UCSD-AML1 (cell line): Measurements from ENCODE around the gene PPFIA2.
"Not testable (repeated sequence)": the region's sequence is repeated elsewhere in the genome, so short reads cannot be mapped to it uniquely, and the experiment has no call there.

Source experiments
- DNase-seq: peaks from one replicate; lab custom pipeline; 2025; ENCODE audit not compliant: unreplicated experiment; lab: John Stamatoyannopoulos, UW

Gene PPFIA2

DNA sequence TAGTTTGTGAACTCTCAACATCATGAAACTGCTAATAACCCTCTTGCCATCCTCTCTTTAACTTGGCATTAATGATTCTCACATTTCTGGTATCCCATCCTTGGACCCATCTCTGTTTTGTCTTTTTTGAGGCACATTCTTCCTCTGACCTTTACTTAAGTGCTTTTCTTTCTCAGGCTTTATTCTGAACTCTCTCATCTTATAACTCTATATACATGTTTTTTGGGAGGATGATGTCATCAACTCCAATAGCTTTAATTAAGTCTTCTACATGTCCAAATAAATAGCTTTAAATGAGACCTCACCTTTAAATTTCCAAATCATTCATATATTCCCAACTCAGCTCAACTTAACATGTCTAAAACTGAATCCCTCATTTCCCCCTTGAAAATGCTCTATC is 88.4 kb downstream of the PPFIA2 start:
- DNase-seq, result no peak

- DNase-seq, result no peak
Observed at GRCh38 chr12:81668475-81668874, 90.7 kb downstream of the PPFIA2 start.

DNA sequence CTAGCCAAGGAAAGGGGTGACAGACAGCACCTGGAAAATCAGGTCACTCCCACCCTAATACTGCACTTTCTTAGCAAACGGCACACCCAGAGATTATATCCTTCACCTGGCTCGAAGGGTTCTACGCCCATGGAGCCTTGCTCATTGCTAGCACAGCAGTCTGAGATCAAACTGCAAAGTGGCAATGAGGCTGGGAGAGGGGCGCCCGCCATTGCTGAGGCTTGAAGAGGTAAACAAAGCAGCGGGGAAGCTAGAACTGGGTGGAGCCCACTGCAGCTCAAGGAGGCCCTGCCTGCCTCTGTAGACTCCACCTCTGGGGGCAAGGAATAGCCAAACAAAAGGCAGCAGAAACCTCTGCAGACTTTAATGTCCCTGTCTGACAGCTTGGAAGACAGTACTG is 99.8 kb downstream of the PPFIA2 start:
- not testable (repeated sequence) for DNase-seq

GRCh38 chr12:81644503-81644902 is 114.6 kb downstream of the PPFIA2 start:
- no peak for DNase-seq

GRCh38 chr12:81639196-81639595 is 120.0 kb downstream of the PPFIA2 start:
- no peak for DNase-seq

DNA sequence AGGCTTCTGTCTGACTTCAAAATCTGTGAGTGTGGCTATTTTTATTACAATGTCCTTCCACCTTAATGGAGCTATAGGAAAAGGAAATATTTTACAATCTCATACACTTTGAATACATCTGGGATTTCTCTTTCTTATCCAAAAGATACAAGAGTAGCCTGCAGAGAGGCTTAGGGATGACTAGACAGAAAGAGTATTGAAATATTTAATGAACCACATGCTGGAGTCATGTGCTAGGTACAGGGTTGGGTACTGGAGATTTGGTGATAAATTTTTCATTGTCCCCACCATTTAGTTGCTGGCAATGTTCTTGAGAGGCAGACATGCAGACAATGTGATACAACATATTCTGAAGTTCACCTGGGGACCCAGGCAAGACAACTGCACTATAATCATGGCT is 126.0 kb downstream of the PPFIA2 start:
- no peak for DNase-seq

DNA sequence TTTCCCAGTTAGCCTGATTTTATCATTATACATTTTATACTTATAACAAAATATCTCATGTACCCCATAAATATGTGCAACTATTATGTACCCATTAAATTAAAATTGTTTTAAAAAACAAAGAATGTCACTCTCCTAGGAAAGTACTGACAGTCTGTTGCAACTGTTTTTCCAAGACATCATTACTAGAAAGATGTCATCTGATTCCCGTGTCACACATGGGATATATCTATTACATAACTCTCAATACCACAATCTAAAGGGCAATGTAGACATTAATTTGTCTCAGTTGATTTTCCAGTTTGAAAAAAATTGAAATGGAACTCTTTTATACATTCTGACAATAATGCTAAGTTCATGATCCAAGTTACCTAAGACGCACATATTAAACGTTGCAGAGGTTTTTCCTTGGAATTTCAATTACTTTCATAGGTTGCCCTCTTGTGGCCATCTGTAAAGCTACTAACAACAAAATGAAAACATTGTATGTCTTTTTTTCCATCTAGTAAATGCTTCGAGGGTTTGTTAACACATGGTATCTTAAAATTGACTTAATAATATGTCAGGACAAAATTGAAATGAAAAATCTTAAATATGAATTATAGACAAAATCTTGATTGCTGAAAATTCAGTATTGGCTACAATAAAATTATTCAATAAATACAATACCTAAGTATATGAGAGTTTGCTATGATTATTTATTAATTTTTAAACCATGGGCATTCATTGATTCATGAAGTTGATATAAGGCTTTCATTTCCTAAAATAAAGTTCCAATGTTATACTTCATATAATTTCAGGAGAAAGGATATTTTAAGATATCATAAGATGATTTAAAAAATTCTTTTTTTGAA is 131.6 kb downstream of the PPFIA2 start:
- no peak for DNase-seq

- DNase-seq, result no peak
Observed at GRCh38 chr12:81626406-81626805, 132.7 kb downstream of the PPFIA2 start.

- DNase-seq, result no peak
Observed at GRCh38 chr12:81617915-81618314, 141.2 kb downstream of the PPFIA2 start.

GRCh38 chr12:81615026-81615588 is 144.0 kb downstream of the PPFIA2 start:
- DNase-seq, result no peak

- DNase-seq, result peak; percentile 3
Observed at GRCh38 chr12:81610955-81611889, 147.9 kb downstream of the PPFIA2 start.

DNA sequence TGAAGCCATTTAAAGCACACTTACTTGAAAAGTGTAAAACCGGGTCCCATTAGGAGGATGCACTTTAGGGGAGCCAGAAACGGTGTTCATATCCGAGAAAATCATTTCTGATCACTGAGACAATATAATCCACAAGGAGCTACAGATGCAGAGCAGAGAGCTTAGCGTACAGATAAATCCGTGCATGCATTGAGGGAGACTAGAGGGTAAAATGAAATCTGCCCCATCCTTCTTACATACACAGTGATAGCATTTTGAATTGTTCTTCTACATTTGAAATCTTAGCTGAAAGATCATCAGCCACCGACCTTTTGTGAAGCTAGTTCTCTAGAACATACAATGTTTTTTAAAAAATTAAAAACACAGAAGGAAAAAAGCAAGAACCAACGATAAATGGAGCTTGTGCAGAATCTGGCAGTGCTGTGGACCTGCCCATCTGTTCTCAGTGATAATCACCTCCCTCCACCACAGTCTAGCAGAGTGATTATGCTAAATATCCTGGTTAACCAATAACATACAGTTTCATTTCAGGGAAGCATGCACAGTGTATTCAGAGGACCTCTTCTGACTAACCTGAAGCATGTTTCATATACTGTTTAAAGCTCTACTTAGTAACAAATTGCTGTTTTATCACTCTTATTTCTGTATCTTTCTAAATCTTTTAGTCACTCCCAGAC is 161.1 kb downstream of the PPFIA2 start:
- DNase-seq, result no peak

DNA sequence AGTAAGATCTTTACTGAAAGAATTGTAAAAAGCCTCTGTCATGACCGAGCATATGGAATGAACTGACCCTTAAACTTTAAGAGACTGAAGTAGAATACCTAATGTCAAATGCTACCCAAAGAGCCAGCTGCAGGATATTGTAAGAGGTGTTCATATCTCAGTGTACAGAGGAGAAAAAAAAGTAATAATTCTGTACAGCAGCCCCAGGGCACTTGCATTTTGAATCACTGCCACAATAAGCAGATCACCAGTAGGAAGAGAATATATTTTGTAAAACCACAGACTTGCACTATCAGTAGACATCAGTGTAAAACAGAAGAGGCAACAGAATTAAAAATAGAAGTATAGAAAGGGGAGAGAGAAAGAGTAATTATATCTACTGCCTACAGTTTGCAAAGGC is 162.6 kb downstream of the PPFIA2 start:
- no peak for DNase-seq

GRCh38 chr12:81591256-81591655 is 167.9 kb downstream of the PPFIA2 start:
- DNase-seq, result peak; percentile 2

DNA sequence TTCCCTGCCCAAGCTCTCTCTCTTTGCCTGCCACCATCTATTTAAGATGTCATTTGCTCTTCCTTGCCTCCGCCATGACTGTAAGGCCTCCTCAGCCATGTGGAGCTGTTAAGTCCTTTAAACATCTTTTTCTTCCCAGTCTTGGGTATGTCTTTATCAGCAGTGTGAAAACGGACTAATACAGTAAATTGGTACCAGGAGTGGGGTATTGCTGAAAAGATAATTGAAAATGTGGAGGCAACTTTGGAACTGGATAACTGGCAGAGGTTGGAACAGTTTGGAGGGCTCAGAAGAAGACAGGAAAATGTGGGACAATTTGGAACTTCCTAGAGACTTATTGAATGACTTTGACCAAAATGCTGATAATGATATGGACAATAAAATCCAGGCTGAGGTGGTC is 168.4 kb downstream of the PPFIA2 start:
- DNase-seq, result not testable (repeated sequence)

GRCh38 chr12:81588235-81589008 is 170.7 kb downstream of the PPFIA2 start:
- DNase-seq, result no peak

GRCh38 chr12:81585787-81586186 is 173.4 kb downstream of the PPFIA2 start:
- no peak for DNase-seq

DNA sequence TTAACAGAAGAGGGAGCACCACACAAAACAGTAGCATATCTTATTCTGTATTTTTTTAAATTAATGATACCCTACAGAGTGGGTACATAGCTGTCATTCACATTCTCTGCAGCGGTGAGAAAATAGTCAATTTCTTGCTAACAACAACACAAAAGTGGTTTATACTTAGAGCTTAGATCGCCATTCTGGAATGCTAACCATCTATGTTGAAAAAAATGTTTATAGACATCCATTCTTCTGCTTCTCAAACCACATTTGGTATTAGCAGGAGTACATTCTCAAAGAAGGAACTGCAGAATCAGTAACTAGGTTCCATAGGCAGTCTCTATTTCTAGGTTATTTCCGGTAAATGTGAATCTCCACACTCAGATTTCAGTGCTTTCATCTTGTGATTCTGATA is 185.9 kb downstream of the PPFIA2 start:
- DNase-seq, result no peak

GRCh38 chr12:81572411-81572810 is 186.7 kb downstream of the PPFIA2 start:
- no peak for DNase-seq

GRCh38 chr12:81570234-81570633 is 188.9 kb downstream of the PPFIA2 start:
- no peak for DNase-seq
